HepG2 (cell line): ENCODE measurements around the gene NUDT3. TPM values are rescaled to one million over a fixed set of nuclear protein-coding genes. Genes with fewer than 3 reads are reported as not detected.

Experiments
- ELF3 ChIP-seq: IDR thresholded peaks from 2 replicates; pipeline ENCODE4 v1.6.1; 2016; ENCODE audit warnings: missing genetic modification reagents, missing compliant biosample characterization
- FOXJ3 ChIP-seq: sonication (generic); formaldehyde crosslinking; IDR thresholded peaks from 2 replicates; pipeline ENCODE4 v1.4.0; 2020; ENCODE audit warnings: missing genetic modification reagents, mild to moderate bottlenecking, borderline replicate concordance
- GTF2F1 ChIP-seq: fragments of 150-350 bp; IDR thresholded peaks from 2 replicates; pipeline ENCODE4 v1.6.1; 2014; ENCODE audit warnings: low read length
- HDAC2 ChIP-seq: sonication (generic); formaldehyde crosslinking; IDR thresholded peaks from 2 replicates; pipeline ENCODE4 v1.4.0; 2020; ENCODE audit warnings: missing genetic modification reagents
- ISX ChIP-seq: sonication (generic); formaldehyde crosslinking; conservative IDR thresholded peaks from 2 replicates; pipeline ENCODE4 v1.5.0; 2020; ENCODE audit warnings: missing genetic modification reagents
- KLF9 ChIP-seq: IDR thresholded peaks from 2 replicates; pipeline ENCODE4 v1.6.1; 2016; ENCODE audit warnings: low read depth
- MXD4 ChIP-seq: IDR thresholded peaks from 2 replicates; pipeline ENCODE4 v1.6.1; 2016; ENCODE audit warnings: mild to moderate bottlenecking, missing biosample characterization, missing genetic modification reagents
- NCOA2 ChIP-seq: sonication (generic); formaldehyde crosslinking; IDR thresholded peaks from 2 replicates; pipeline ENCODE4 v1.8.0; 2022; ENCODE audit warnings: inconsistent platforms
- NPAS2 ChIP-seq: sonication (generic); formaldehyde crosslinking; IDR thresholded peaks from 2 replicates; pipeline ENCODE4 v1.8.0; 2022; ENCODE audit warnings: mild to moderate bottlenecking, missing genetic modification reagents, borderline replicate concordance
- RFX5 ChIP-seq: IDR thresholded peaks from 2 replicates; pipeline ENCODE4 v1.6.1; 2011; ENCODE audit warnings: low read depth, low read length, improper control_type of control experiment
- TCF7L2 ChIP-seq: IDR thresholded peaks from 2 replicates; pipeline ENCODE4 v1.6.1; 2011; ENCODE audit warnings: mild to moderate bottlenecking, low read depth, low read length, moderate library complexity
- THYN1 ChIP-seq: sonication (generic); formaldehyde crosslinking; IDR thresholded peaks from 2 replicates; pipeline ENCODE4 v1.8.1; 2023; ENCODE audit warnings: low read depth, mild to moderate bottlenecking, moderate library complexity, missing genetic modification reagents, borderline replicate concordance
- ZNF20 ChIP-seq: sonication (generic); formaldehyde crosslinking; IDR thresholded peaks from 2 replicates; pipeline ENCODE4 v1.4.0; 2020; ENCODE audit warnings: mild to moderate bottlenecking, moderate library complexity, missing genetic modification reagents
- ZNF253 ChIP-seq: sonication (generic); formaldehyde crosslinking; IDR thresholded peaks from 2 replicates; pipeline ENCODE4 v1.8.0; 2022; ENCODE audit warnings: mild to moderate bottlenecking, missing genetic modification reagents, borderline replicate concordance
- ZNF496 ChIP-seq: sonication (generic); formaldehyde crosslinking; IDR thresholded peaks from 2 replicates; pipeline ENCODE4 v1.8.1; 2023; ENCODE audit warnings: mild to moderate bottlenecking, moderate library complexity, missing genetic modification reagents; ENCODE audit not compliant: insufficient replicate concordance
- ZNF501 ChIP-seq: sonication (generic); formaldehyde crosslinking; IDR thresholded peaks from 2 replicates; pipeline ENCODE4 v1.5.1; 2020; ENCODE audit warnings: mild to moderate bottlenecking, moderate library complexity, missing genetic modification reagents
- ZNF510 ChIP-seq: sonication (generic); formaldehyde crosslinking; IDR thresholded peaks from 2 replicates; pipeline ENCODE4 v1.4.0; 2020; ENCODE audit warnings: low read depth, mild to moderate bottlenecking, missing genetic modification reagents
- ZNF562 ChIP-seq: sonication (generic); formaldehyde crosslinking; IDR thresholded peaks from 2 replicates; pipeline ENCODE4 v1.8.0; 2022; ENCODE audit warnings: missing genetic modification reagents, borderline replicate concordance
- ZNF577 ChIP-seq: sonication (generic); formaldehyde crosslinking; IDR thresholded peaks from 2 replicates; pipeline ENCODE4 v1.4.0; 2020; ENCODE audit warnings: mild to moderate bottlenecking, low read depth, missing genetic modification reagents, borderline replicate concordance
- polyA plus RNA-seq, 8 experiments: library from polyadenylated mRNA; depleted of rRNA in 3 of 8; stranded (reverse) in 7 of 8; unstranded in 1 of 8; fragments of >200 nt; fragmentation: Illumina TruSeq in 4 of 8; extraction: Trizol in 4 of 8; gene quantifications; 2 replicates each; pipeline versions ENCODE4 v1.2.1 to v1.2.3, GENCODE V29; 2011 to 2016; ENCODE audit warnings: low read depth in 4 of 8, missing spikeins in 1 of 8, mixed read lengths in 1 of 8; ENCODE audit not compliant: insufficient read depth in 1 of 8
- total RNA-seq, 5 experiments: library from RNA; depleted of rRNA; stranded (reverse); fragments of >200 nt; fragmentation: Illumina TruSeq; extraction: Trizol; gene quantifications; 2 replicates each; pipeline ENCODE4 v1.2.3, GENCODE V29; 2016; ENCODE audit warnings: low read depth in 1 of 5
- TF ChIP-seq, protein P1 (sequence below): sonication (generic); formaldehyde crosslinking; conservative IDR thresholded peaks from 2 replicates; pipeline ENCODE4 v1.4.0; 2020; ENCODE audit warnings: missing genetic modification reagents
- TF ChIP-seq, protein P2 (sequence below): sonication (generic); formaldehyde crosslinking; conservative IDR thresholded peaks from 2 replicates; pipeline ENCODE4 v1.8.0; 2022; ENCODE audit warnings: missing genetic modification reagents
- TF ChIP-seq, protein P3 (sequence below): IDR thresholded peaks from 2 replicates; pipeline ENCODE4 v1.6.1; 2012; ENCODE audit warnings: low read depth, low read length, improper control_type of control experiment
- TF ChIP-seq, protein P4 (sequence below): sonication (generic); formaldehyde crosslinking; conservative IDR thresholded peaks from 2 replicates; pipeline ENCODE4 v1.4.0; 2020; ENCODE audit warnings: missing genetic modification reagents

Gene NUDT3
- total and polyA plus RNA-seq, 2 of the 13 experiments (the other 11 are each of a cell fraction or from before 2014, with no cell fraction given): 20.2 to 20.6 TPM

DNA sequence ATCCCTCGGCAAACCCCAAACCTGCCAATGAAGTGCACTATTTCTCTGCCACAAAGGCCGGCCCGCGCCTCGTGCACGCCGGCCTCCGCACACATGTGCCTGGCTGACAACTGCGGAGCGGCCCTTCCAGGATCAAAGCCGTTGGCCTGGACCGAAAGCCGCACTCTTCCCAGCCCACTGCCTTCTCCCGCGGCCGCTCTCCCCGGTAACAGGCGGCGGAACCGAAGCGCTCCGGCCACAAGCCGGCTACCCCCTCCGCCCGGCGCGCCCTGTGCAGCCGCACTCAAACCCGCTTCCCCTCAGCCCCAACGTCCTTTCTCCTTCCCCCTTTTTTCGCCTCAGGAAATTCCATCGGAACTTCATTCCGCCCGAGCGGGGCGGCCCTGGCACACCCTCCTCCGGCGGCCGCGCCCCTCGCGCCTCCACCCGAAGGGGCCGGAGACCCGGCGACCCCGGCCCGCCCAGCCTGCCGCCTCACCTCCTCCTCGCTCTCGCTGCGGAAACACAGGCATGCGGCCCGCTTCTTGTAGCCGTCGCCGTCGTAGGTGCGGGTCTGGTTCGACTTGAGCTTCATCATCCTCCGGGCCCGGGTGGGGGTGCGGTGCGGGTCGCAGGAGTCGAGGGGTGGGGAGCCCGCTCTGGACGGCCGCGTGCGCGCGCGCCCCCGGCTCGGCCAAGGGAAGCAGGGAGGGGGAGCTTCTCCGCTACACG lies 528 bp downstream of the NUDT3 start (continued):
- TF ChIP-seq, protein P1, sequence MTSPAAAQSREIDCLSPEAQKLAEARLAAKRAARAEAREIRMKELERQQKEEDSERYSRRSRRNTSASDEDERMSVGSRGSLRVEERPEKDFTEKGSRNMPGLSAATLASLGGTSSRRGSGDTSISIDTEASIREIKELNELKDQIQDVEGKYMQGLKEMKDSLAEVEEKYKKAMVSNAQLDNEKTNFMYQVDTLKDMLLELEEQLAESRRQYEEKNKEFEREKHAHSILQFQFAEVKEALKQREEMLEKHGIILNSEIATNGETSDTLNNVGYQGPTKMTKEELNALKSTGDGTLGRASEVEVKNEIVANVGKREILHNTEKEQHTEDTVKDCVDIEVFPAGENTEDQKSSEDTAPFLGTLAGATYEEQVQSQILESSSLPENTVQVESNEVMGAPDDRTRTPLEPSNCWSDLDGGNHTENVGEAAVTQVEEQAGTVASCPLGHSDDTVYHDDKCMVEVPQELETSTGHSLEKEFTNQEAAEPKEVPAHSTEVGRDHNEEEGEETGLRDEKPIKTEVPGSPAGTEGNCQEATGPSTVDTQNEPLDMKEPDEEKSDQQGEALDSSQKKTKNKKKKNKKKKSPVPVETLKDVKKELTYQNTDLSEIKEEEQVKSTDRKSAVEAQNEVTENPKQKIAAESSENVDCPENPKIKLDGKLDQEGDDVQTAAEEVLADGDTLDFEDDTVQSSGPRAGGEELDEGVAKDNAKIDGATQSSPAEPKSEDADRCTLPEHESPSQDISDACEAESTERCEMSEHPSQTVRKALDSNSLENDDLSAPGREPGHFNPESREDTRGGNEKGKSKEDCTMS (CRISPR knock-in tag): no peak
- no peak for TF ChIP-seq ZNF562 (CRISPR knock-in tag)
- TF ChIP-seq THYN1 (CRISPR knock-in tag): no peak
- TF ChIP-seq ZNF496 (CRISPR knock-in tag): no peak
- TF ChIP-seq RFX5: no peak
- peak; percentile 6; the same call in 1 of the 2 replicates for TF ChIP-seq ZNF253 (CRISPR knock-in tag)
- no peak for TF ChIP-seq NPAS2 (CRISPR knock-in tag)
- TF ChIP-seq ZNF510: no peak; the same call in 1 of the 2 replicates
- TF ChIP-seq, protein P2, sequence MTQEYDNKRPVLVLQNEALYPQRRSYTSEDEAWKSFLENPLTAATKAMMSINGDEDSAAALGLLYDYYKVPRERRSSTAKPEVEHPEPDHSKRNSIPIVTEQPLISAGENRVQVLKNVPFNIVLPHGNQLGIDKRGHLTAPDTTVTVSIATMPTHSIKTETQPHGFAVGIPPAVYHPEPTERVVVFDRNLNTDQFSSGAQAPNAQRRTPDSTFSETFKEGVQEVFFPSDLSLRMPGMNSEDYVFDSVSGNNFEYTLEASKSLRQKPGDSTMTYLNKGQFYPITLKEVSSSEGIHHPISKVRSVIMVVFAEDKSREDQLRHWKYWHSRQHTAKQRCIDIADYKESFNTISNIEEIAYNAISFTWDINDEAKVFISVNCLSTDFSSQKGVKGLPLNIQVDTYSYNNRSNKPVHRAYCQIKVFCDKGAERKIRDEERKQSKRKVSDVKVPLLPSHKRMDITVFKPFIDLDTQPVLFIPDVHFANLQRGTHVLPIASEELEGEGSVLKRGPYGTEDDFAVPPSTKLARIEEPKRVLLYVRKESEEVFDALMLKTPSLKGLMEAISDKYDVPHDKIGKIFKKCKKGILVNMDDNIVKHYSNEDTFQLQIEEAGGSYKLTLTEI (CRISPR knock-in tag): no peak
- TF ChIP-seq ZNF20 (CRISPR knock-in tag): 0 out of 2 replicates have a peak, but pooled peaks have one; percentile 48
- TF ChIP-seq HDAC2 (CRISPR knock-in tag): peak; percentile 72
- TF ChIP-seq MXD4 (CRISPR knock-in tag): peak; percentile 92; the same call in 1 of the 2 replicates
- no peak for TF ChIP-seq TCF7L2
- TF ChIP-seq, protein P3, sequence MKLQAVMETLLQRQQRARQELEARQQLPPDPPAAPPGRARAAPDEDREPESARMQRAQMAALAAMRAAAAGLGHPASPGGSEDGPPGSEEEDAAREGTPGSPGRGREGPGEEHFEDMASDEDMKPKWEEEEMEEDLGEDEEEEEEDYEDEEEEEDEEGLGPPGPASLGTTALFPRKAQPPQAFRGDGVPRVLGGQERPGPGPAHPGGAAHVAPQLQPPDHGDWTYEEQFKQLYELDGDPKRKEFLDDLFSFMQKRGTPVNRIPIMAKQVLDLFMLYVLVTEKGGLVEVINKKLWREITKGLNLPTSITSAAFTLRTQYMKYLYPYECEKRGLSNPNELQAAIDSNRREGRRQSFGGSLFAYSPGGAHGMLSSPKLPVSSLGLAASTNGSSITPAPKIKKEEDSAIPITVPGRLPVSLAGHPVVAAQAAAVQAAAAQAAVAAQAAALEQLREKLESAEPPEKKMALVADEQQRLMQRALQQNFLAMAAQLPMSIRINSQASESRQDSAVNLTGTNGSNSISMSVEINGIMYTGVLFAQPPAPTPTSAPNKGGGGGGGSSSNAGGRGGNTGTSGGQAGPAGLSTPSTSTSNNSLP: no peak
- no peak for TF ChIP-seq GTF2F1
- TF ChIP-seq ZNF577 (CRISPR knock-in tag): no peak
- no peak for TF ChIP-seq NCOA2
- 0 out of 2 replicates have a peak, but pooled peaks have one; percentile 31 for TF ChIP-seq ISX (CRISPR knock-in tag)
- TF ChIP-seq, protein P4, sequence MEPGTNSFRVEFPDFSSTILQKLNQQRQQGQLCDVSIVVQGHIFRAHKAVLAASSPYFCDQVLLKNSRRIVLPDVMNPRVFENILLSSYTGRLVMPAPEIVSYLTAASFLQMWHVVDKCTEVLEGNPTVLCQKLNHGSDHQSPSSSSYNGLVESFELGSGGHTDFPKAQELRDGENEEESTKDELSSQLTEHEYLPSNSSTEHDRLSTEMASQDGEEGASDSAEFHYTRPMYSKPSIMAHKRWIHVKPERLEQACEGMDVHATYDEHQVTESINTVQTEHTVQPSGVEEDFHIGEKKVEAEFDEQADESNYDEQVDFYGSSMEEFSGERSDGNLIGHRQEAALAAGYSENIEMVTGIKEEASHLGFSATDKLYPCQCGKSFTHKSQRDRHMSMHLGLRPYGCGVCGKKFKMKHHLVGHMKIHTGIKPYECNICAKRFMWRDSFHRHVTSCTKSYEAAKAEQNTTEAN (CRISPR knock-in tag): peak; percentile 83
- peak; percentile 83 for TF ChIP-seq ZNF501 (CRISPR knock-in tag)
- no peak for TF ChIP-seq FOXJ3 (CRISPR knock-in tag)
- TF ChIP-seq KLF9 (CRISPR knock-in tag): no peak
- peak; percentile 27; the same call in 1 of the 2 replicates for TF ChIP-seq ELF3 (CRISPR knock-in tag)
